Gastroesophageal sphincter (tissue), 3 donors: ENCODE results near the gene RAX.
"Not testable (repeated sequence)": the region's sequence is repeated elsewhere in the genome, so short reads cannot be mapped to it uniquely, and the experiment has no call there.

Experiments used
- CTCF ChIP-seq, 4 experiments: fragments of 200-600 bp in 2 of 4; fragments of 450-650 bp in 2 of 4; sonication (generic) in 1 of 4; IDR thresholded peaks; one replicate each; pipeline ENCODE4 v1.5.1; 2017 to 2019; ENCODE audit warnings: antibody characterized with exemption in 4 of 4, mild to moderate bottlenecking in 2 of 4, moderate library complexity in 2 of 4
- EP300 ChIP-seq: sonication (generic); formaldehyde crosslinking; IDR thresholded peaks from one replicate; pipeline ENCODE4 v1.6.1; 2017; ENCODE audit warnings: antibody characterized with exemption, mild to moderate bottlenecking
- POLR2A ChIP-seq, 2 donors: fragments of 450-650 bp; IDR thresholded peaks; one replicate each; pipeline ENCODE4 v1.6.1; 2017; ENCODE audit warnings: antibody characterized with exemption in 2 of 2, mild to moderate bottlenecking in 2 of 2, moderate library complexity in 1 of 2
- POLR2AphosphoS5 ChIP-seq: sonication (generic); formaldehyde crosslinking; IDR thresholded peaks from one replicate; pipeline ENCODE4 v1.6.1; 2017; ENCODE audit warnings: antibody characterized with exemption

- not testable (repeated sequence) for TF ChIP-seq CTCF (IDR thresholded peaks at IDR 0.05); POLR2A (IDR thresholded peaks at IDR 0.05); EP300; POLR2AphosphoS5
These were observed 17.8 kb downstream of the RAX start for GRCh38 chr18:59255491-59255890.
